Osteocyte (in vitro differentiated cells): ENCODE results near the gene SUGP1. TPM values are rescaled to one million over a fixed set of nuclear protein-coding genes. Genes with fewer than 3 reads are reported as not detected.

Source experiments
- DNase-seq: peaks from one replicate; pipeline ENCODE4 v3.0.0; 2021; ENCODE audit warnings: mixed read lengths; ENCODE audit not compliant: unreplicated experiment; ENCODE audit errors: extremely low spot score
- H3K27ac Mint-ChIP-seq: one replicate; pipeline ENCODE4 v1.8.0; 2021; ENCODE audit warnings: mild to moderate bottlenecking, mixed read lengths; ENCODE audit not compliant: unreplicated experiment
- H3K27me3 Mint-ChIP-seq: one replicate; pipeline ENCODE4 v1.8.0; 2021; ENCODE audit warnings: mixed read lengths; ENCODE audit not compliant: unreplicated experiment
- H3K36me3 Mint-ChIP-seq: one replicate; pipeline ENCODE4 v1.8.0; 2021; ENCODE audit warnings: mixed read lengths; ENCODE audit not compliant: unreplicated experiment
- H3K4me1 Mint-ChIP-seq: one replicate; pipeline ENCODE4 v1.8.0; 2021; ENCODE audit warnings: mixed read lengths; ENCODE audit not compliant: unreplicated experiment
- H3K4me3 Mint-ChIP-seq: one replicate; pipeline ENCODE4 v1.8.0; 2021; ENCODE audit warnings: mild to moderate bottlenecking, moderate library complexity, mixed read lengths; ENCODE audit not compliant: unreplicated experiment
- H3K9me3 Mint-ChIP-seq: one replicate; pipeline ENCODE4 v1.8.0; 2021; ENCODE audit warnings: mixed read lengths; ENCODE audit not compliant: unreplicated experiment
- total RNA-seq: library from RNA; stranded (reverse); gene quantifications from 2 replicates; pipeline ENCODE4 v1.2.1, GENCODE V29; 2021
- TF ChIP-seq, protein P1 (sequence below): fragments of 200-600 bp; sonication (generic); IDR thresholded peaks from 2 replicates; pipeline ENCODE4 v1.5.0; 2021; ENCODE audit warnings: antibody characterized with exemption, mild to moderate bottlenecking, moderate library complexity

SUGP1 gene
- total RNA-seq, 1 donor from 2014 or later, result 71.7 TPM

DNA sequence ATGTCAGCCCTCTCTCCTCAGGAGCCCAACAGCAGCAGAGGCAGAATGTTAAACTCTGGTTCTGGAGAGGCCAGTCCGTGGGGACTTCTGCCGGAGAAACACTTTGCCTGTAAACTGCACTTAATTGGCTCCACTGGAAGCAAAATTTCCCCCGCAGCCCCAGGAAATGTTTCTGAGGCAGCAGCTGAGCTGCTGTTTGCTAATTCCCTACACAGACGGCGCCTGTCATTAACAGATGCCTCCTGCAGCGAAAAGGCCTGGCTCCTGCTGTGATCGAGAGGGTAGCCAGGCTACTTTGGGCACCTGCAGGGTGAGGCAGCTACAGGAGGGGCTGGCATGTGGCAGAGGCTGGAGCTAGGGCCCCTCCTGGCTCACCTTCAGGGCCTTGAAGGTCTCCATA is 42.0 kb downstream of the SUGP1 start:
- Mint-ChIP-seq H3K4me3 (no peak overlapping the region), H3K4me1 (peaks cover 7% of the 10 kb centered on the region), H3K27ac (no peak overlapping the region), H3K27me3 (no peaks in the 10 kb centered on the region), H3K9me3 (no peaks in the 10 kb centered on the region), H3K36me3 (peaks cover 5% of the 10 kb centered on the region)
- no peak for DNase-seq
- TF ChIP-seq, protein P1, sequence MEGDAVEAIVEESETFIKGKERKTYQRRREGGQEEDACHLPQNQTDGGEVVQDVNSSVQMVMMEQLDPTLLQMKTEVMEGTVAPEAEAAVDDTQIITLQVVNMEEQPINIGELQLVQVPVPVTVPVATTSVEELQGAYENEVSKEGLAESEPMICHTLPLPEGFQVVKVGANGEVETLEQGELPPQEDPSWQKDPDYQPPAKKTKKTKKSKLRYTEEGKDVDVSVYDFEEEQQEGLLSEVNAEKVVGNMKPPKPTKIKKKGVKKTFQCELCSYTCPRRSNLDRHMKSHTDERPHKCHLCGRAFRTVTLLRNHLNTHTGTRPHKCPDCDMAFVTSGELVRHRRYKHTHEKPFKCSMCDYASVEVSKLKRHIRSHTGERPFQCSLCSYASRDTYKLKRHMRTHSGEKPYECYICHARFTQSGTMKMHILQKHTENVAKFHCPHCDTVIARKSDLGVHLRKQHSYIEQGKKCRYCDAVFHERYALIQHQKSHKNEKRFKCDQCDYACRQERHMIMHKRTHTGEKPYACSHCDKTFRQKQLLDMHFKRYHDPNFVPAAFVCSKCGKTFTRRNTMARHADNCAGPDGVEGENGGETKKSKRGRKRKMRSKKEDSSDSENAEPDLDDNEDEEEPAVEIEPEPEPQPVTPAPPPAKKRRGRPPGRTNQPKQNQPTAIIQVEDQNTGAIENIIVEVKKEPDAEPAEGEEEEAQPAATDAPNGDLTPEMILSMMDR, result no peak

DNA sequence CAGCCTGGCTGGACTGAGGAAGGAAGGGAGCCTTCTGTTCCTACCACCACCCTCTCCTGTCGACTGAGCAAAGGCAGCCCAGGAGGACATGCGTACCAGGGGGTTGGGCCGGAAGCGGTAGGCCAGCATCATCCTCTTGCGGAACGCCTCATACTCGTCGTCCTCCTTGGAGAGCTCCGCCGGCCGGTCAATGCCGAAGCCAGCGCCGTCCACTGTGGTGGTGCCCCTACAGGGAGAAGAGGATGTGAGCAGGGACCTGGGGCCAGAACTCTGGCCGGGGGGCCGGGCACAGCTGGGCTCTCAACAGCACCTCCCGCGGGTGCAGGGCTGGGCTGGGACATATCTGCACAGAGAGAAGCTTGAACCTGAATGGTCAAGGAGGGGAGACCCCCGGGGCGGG is 43.5 kb downstream of the SUGP1 start:
- Mint-ChIP-seq H3K9me3 (no peaks in the 10 kb centered on the region), H3K27ac (no peak overlapping the region), H3K36me3 (peaks cover 5% of the 10 kb centered on the region), H3K4me3 (no peak overlapping the region), H3K27me3 (no peaks in the 10 kb centered on the region), H3K4me1 (peaks cover 10% of the 10 kb centered on the region)
- DNase-seq, result no peak
- TF ChIP-seq, protein P1, result no peak

DNA sequence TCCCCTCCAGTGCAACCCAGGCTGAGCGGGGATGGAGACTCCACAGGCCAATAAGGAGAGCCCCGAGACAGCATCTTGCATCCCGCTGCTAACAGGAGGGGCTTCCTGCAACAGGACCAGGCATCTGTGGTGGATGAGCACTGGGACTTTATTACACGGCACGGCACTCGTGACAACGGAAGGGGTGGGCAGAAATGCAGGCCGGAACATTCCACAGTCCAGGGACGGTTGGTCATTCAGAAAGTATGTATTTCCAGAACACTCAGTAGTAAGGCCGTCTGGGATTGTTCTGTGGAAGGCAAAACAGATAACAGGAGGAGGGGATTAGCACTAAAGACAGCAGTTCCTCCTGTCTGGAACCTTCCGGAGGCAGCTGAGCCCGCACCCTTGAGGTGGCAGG is 43.9 kb downstream of the SUGP1 start:
- H3K9me3 Mint-ChIP-seq, result no peaks in the 10 kb centered on the region
- H3K36me3 Mint-ChIP-seq, result peaks cover 5% of the 10 kb centered on the region
- TF ChIP-seq, protein P1, result no peak
- peaks cover 10% of the 10 kb centered on the region for H3K4me1 Mint-ChIP-seq
- H3K27ac Mint-ChIP-seq, result no peak overlapping the region
- DNase-seq, result no peak
- no peak overlapping the region for H3K4me3 Mint-ChIP-seq
- H3K27me3 Mint-ChIP-seq, result no peaks in the 10 kb centered on the region

DNA sequence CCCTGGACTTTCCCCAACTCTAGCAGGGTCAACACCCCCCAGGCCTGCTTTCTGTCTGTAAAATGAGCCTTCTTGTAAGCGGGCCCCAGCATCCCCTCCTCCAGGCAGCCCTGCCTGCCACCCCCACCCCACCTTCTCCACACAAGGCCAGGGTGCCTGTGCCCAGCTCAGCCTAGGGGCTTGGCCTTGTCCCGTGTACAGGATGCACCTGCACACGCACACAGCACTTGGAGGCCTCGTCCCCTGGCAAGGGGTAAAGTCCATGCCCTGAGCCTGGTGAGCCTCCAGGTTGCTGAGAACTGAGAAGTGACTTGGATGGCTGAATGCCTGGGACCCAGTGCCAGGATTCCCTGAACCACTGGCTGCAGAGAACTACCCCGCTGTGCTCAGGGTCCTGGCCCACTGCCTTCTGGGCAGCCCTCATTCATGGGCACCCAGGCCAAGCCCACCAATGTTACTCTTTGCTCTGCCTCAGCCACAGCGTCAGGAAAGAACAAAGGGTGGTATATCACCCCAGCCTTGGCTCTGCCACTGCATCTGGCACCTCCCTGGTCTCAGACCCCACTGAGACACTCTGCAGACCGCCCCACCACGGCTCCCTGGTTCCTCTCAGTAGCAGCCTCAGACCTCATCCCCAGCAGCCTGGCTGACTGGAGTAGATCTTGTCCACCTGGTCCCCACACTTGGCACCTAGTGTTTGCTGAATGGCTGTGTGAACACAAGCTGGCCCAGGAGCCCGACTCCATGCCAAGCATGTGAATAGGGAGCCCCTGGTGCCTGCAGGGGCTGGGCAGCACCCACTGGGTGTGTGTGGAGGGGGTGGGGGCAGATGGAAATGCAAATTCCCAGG is 45.4 kb downstream of the SUGP1 start:
- Mint-ChIP-seq H3K4me1 (peaks cover 10% of the 10 kb centered on the region), H3K36me3 (peaks cover 5% of the 10 kb centered on the region), H3K27ac (no peak overlapping the region), H3K9me3 (no peaks in the 10 kb centered on the region), H3K27me3 (no peaks in the 10 kb centered on the region), H3K4me3 (no peak overlapping the region)
- TF ChIP-seq, protein P1, result no peak
- no peak for DNase-seq

DNA sequence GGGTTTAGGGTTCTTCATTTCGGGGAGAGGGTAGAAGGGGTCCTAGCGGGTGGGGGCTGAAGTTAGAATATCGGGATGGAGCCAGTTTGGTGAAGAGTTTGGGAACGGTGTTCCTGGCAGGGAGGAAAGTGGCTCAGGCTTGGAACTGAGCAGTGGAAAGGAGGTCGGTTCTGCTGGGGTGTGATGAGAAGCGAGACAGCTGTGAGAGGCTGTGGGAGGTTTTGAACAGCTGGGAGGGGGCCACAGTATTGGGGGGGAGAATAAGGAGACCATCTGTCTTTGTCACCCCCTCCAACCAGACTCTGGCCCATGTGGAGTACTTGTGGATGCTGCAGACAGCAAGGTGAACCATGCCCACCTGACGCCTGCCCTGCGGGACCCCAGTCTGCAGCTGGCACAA is 46.2 kb downstream of the SUGP1 start:
- no peak overlapping the region for H3K27ac Mint-ChIP-seq
- no peaks in the 10 kb centered on the region for H3K9me3 Mint-ChIP-seq
- no peak overlapping the region for H3K4me3 Mint-ChIP-seq
- peaks cover 10% of the 10 kb centered on the region for H3K4me1 Mint-ChIP-seq
- H3K36me3 Mint-ChIP-seq, result peaks cover 5% of the 10 kb centered on the region
- TF ChIP-seq, protein P1, result no peak
- DNase-seq, result no peak
- no peaks in the 10 kb centered on the region for H3K27me3 Mint-ChIP-seq
